Hepatocyte (in vitro differentiated cells): Measurements from ENCODE around the gene STRA6. TPM values are rescaled to one million over a fixed set of nuclear protein-coding genes. Genes with fewer than 3 reads are reported as not detected.

Experiments
- DNase-seq: peaks from one replicate; pipeline ENCODE4 v3.0.0-alpha.2; 2016; ENCODE audit warnings: low spot score
- H2AFZ ChIP-seq: fragments of 200-600 bp; sonication (generic); 2 replicates; pipeline ENCODE4 v1.6.0; 2016; ENCODE audit warnings: antibody characterized with exemption, mild to moderate bottlenecking
- H3K27ac ChIP-seq: fragments of 200-600 bp; sonication (generic); 2 replicates; pipeline ENCODE4 v1.5.1; 2016; ENCODE audit warnings: mild to moderate bottlenecking
- H3K27me3 ChIP-seq: fragments of 200-600 bp; sonication (generic); 2 replicates; pipeline ENCODE4 v1.6.1; 2016
- H3K36me3 ChIP-seq: fragments of 200-600 bp; sonication (generic); replicated peaks from 2 replicates; pipeline ENCODE4 v1.5.1; 2016; ENCODE audit warnings: low read depth; ENCODE audit not compliant: insufficient read depth
- H3K4me1 ChIP-seq: fragments of 200-600 bp; sonication (generic); 2 replicates; pipeline ENCODE4 v1.5.1; 2016; ENCODE audit warnings: mild to moderate bottlenecking, moderate library complexity; ENCODE audit not compliant: insufficient read depth
- H3K4me2 ChIP-seq: fragments of 200-600 bp; sonication (generic); 2 replicates; pipeline ENCODE4 v1.6.0; 2016
- H3K4me3 ChIP-seq: fragments of 200-600 bp; sonication (generic); 2 replicates; pipeline ENCODE4 v1.5.1; 2016; ENCODE audit warnings: mild to moderate bottlenecking
- H3K79me2 ChIP-seq: fragments of 200-600 bp; sonication (generic); 2 replicates; pipeline ENCODE4 v1.6.0; 2017; ENCODE audit warnings: mild to moderate bottlenecking
- H3K9me2 ChIP-seq: fragments of 200-600 bp; sonication (generic); replicated peaks from 2 replicates; pipeline ENCODE4 v1.6.0; 2017; ENCODE audit warnings: mild to moderate bottlenecking; ENCODE audit not compliant: insufficient read depth
- H3K9me3 ChIP-seq: fragments of 200-600 bp; sonication (generic); 2 replicates; pipeline ENCODE4 v1.5.1; 2016; ENCODE audit warnings: low read depth, mild to moderate bottlenecking
- H4K20me1 ChIP-seq: fragments of 200-600 bp; sonication (generic); 2 replicates; pipeline ENCODE4 v1.6.0; 2016; ENCODE audit warnings: mild to moderate bottlenecking; ENCODE audit not compliant: insufficient read depth, poor library complexity, severe bottlenecking
- CTCF ChIP-seq: fragments of 200-600 bp; sonication (generic); IDR thresholded peaks from 2 replicates; pipeline ENCODE4 v1.5.1; 2016; ENCODE audit warnings: antibody characterized with exemption, mild to moderate bottlenecking; ENCODE audit not compliant: poor library complexity
- EZH2 ChIP-seq: fragments of 200-600 bp; sonication (generic); IDR thresholded peaks from 2 replicates; pipeline ENCODE4 v1.6.1; 2016; ENCODE audit warnings: antibody characterized with exemption, mild to moderate bottlenecking, borderline replicate concordance
- EZH2phosphoT487 ChIP-seq: fragments of 200-600 bp; sonication (generic); IDR thresholded peaks from one replicate; pipeline ENCODE4 v1.6.1; 2018; ENCODE audit warnings: antibody characterized with exemption, mild to moderate bottlenecking, low read depth, moderate library complexity; ENCODE audit not compliant: unreplicated experiment, severe bottlenecking
- WGBS: methylation state at CpG from one replicate; pipeline ENCODE4 v1.1.6; 2016; ENCODE audit warnings: low lambda C conversion rate; ENCODE audit errors: missing lambda C conversion rate; 5-methylcytosine and 5-hydroxymethylcytosine counted together
- polyA plus RNA-seq: library from polyadenylated mRNA; unstranded; fragments of >200 nt; fragmentation: Nextera tagmentation; extraction: Ambion mirVana; gene quantifications from 2 replicates; pipeline ENCODE4 v1.2.1, GENCODE V29; 2016
- total RNA-seq: library from RNA; depleted of rRNA; stranded (reverse); fragments of >200 nt; gene quantifications from 2 replicates; pipeline ENCODE4 v1.2.3, GENCODE V29; 2014

The STRA6 gene
- total and polyA plus RNA-seq, 2 experiments from 2014 or later = 31.5 to 37.1 TPM

- no peak overlapping the region for H3K4me2 ChIP-seq
- H3K27me3 ChIP-seq = no peaks in the 10 kb centered on the region
- H3K36me3 ChIP-seq = no peaks in the 10 kb centered on the region
- no peak for DNase-seq
- H4K20me1 ChIP-seq = no peaks in the 10 kb centered on the region
- TF ChIP-seq CTCF = no peak
- TF ChIP-seq EZH2phosphoT487 = no peak
- no peak for TF ChIP-seq EZH2
- peaks cover 30% of the 10 kb centered on the region for H3K4me1 ChIP-seq
- H2AFZ ChIP-seq = no peak overlapping the region
- H3K9me3 ChIP-seq = no peaks in the 10 kb centered on the region
- H3K9me2 ChIP-seq = no peaks in the 10 kb centered on the region
- no peaks in the 10 kb centered on the region for H3K79me2 ChIP-seq
- WGBS = 56% methylated on average over 12 of the region's 12 CpGs
- no peak overlapping the region for H3K4me3 ChIP-seq
- H3K27ac ChIP-seq = peak overlapping the region; percentile 60
These were observed 19.0 kb upstream of the STRA6 start for GRCh38 chr15:74221399-74222239.

- peak overlapping the region; percentile 9 for H3K27ac ChIP-seq
- H3K9me2 ChIP-seq = no peaks in the 10 kb centered on the region
- no peak for DNase-seq
- no peak overlapping the region for H3K4me2 ChIP-seq
- no peak overlapping the region for H2AFZ ChIP-seq
- H4K20me1 ChIP-seq = no peaks in the 10 kb centered on the region
- 41% methylated on average over 11 of the region's 11 CpGs for WGBS
- no peaks in the 10 kb centered on the region for H3K27me3 ChIP-seq
- no peaks in the 10 kb centered on the region for H3K36me3 ChIP-seq
- H3K9me3 ChIP-seq = no peaks in the 10 kb centered on the region
- no peaks in the 10 kb centered on the region for H3K79me2 ChIP-seq
- TF ChIP-seq EZH2 (no peak), CTCF (no peak), EZH2phosphoT487 (no peak)
- no peak overlapping the region for H3K4me3 ChIP-seq
- H3K4me1 ChIP-seq = peaks cover 30% of the 10 kb centered on the region
These were observed 18.1 kb upstream of the STRA6 start for GRCh38 chr15:74220475-74221248.

GRCh38 chr15:74217907-74218885, 15.6 kb upstream of the STRA6 start:
- H3K9me2 ChIP-seq = no peaks in the 10 kb centered on the region
- H3K9me3 ChIP-seq = no peaks in the 10 kb centered on the region
- 95% methylated on average over 15 of the region's 16 CpGs for WGBS
- no peak overlapping the region for H3K27ac ChIP-seq
- no peak overlapping the region for H3K4me2 ChIP-seq
- DNase-seq = no peak
- TF ChIP-seq EZH2phosphoT487 (no peak), CTCF (no peak), EZH2 (no peak)
- no peaks in the 10 kb centered on the region for H4K20me1 ChIP-seq
- H3K4me3 ChIP-seq = no peak overlapping the region
- H3K4me1 ChIP-seq = peaks cover 15% of the 10 kb centered on the region
- H2AFZ ChIP-seq = no peak overlapping the region
- H3K27me3 ChIP-seq = no peaks in the 10 kb centered on the region
- no peaks in the 10 kb centered on the region for H3K36me3 ChIP-seq
- no peaks in the 10 kb centered on the region for H3K79me2 ChIP-seq
